Spleen (tissue), 11 donors: ENCODE measurements around the gene TTC36. TPM values are rescaled to one million over a fixed set of nuclear protein-coding genes. Genes with fewer than 3 reads are reported as not detected.
A peak's percentile ranks its signal among the peaks of the same experiment; 100 is the strongest.
"Not testable (repeated sequence)": the region's sequence is repeated elsewhere in the genome, so short reads cannot be mapped to it uniquely, and the experiment has no call there.

Experiments used
- DNase-seq: peaks from one replicate; pipeline ENCODE4 v3.0.0-alpha.2; 2020
- H3K27ac ChIP-seq, 8 donors: fragments of 200-600 bp; sonication (generic) in 7 of 8; 1 replicate in 4 of 8; 2 replicates in 4 of 8; pipeline versions ENCODE4 v1.5.0 to v1.8.0; 2016 to 2021; ENCODE audit warnings: inconsistent platforms in 4 of 8, mild to moderate bottlenecking in 4 of 8, moderate library complexity in 1 of 8
- H3K27me3 ChIP-seq, 7 donors: fragments of 200-600 bp; sonication (generic) in 6 of 7; replicated peaks in 1 of 7; 1 replicate in 4 of 7; 2 replicates in 3 of 7; pipeline versions ENCODE4 v1.5.0 to v1.8.0; 2016 to 2021; ENCODE audit warnings: inconsistent platforms in 3 of 7, mild to moderate bottlenecking in 1 of 7
- H3K36me3 ChIP-seq, 6 donors: fragments of 200-600 bp; sonication (generic) in 5 of 6; 1 replicate in 4 of 6; 2 replicates in 2 of 6; pipeline versions ENCODE4 v1.5.0 to v1.8.0; 2016 to 2021; ENCODE audit warnings: inconsistent platforms in 2 of 6
- H3K4me1 ChIP-seq, 6 donors: fragments of 200-600 bp; sonication (generic) in 5 of 6; 1 replicate in 3 of 6; 2 replicates in 3 of 6; pipeline versions ENCODE4 v1.5.0 to v1.8.0; 2016 to 2021; ENCODE audit warnings: inconsistent platforms in 3 of 6
- H3K4me3 ChIP-seq, 8 donors: fragments of 200-600 bp; sonication (generic) in 7 of 8; 1 replicate in 4 of 8; 2 replicates in 4 of 8; pipeline versions ENCODE4 v1.5.0 to v1.8.0; 2016 to 2021; ENCODE audit warnings: inconsistent platforms in 4 of 8, mild to moderate bottlenecking in 4 of 8, moderate library complexity in 2 of 8
- H3K9me3 ChIP-seq, 8 donors: fragments of 200-600 bp; sonication (generic) in 7 of 8; 1 replicate in 4 of 8; 2 replicates in 4 of 8; pipeline versions ENCODE4 v1.5.0 to v1.8.0; 2016 to 2021; ENCODE audit warnings: inconsistent platforms in 4 of 8
- CTCF ChIP-seq, 11 experiments: fragments of 200-600 bp in 7 of 11; fragments of 450-650 bp in 4 of 11; sonication (generic) in 4 of 11; IDR thresholded peaks in 8 of 11; conservative IDR thresholded peaks in 3 of 11; 1 replicate in 7 of 11; 2 replicates in 4 of 11; pipeline versions ENCODE4 v1.4.0 to v1.8.0; 2016 to 2021; ENCODE audit warnings: antibody characterized with exemption in 11 of 11, inconsistent platforms in 4 of 11, mild to moderate bottlenecking in 1 of 11
- POLR2A ChIP-seq, 3 donors: fragments of 450-650 bp; IDR thresholded peaks; one replicate each; pipeline ENCODE4 v1.5.1; 2017; ENCODE audit warnings: antibody characterized with exemption in 3 of 3, mild to moderate bottlenecking in 1 of 3
- POLR2AphosphoS5 ChIP-seq, 3 donors: sonication (generic); formaldehyde crosslinking; IDR thresholded peaks; one replicate each; pipeline ENCODE4 v1.5.1; 2017; ENCODE audit warnings: antibody characterized with exemption in 3 of 3
- whole genome bisulfite sequencing, 5 donors: extraction: QIAGEN DNeasy Blood & Tissue Kit in 3 of 5; methylation state at CpG; one replicate each; pipeline versions ENCODE4 v1.1.5 to v1.1.7; 2013 to 2018; 5-methylcytosine and 5-hydroxymethylcytosine counted together
- intact Hi-C: fragments of 100-400 bp; cut with DNase I; formaldehyde crosslinking; loops from one replicate; pipeline ENCODE4 v1.15.0; 2023; ENCODE audit warnings: low total_unique reads
- polyA plus RNA-seq, 3 donors: library from polyadenylated mRNA; stranded (reverse); fragments of 200-250 nt; gene quantifications; one replicate each; pipeline ENCODE4 v1.2.1, GENCODE V29; 2013
- total RNA-seq, 7 donors: library from RNA; depleted of rRNA in 3 of 7; stranded (reverse); fragments of >200 nt in 3 of 7; fragmentation: NEBNext Ultra II Directional in 4 of 7; extraction: Animal tissue kit (Norgen Biotek cat#: 25700) in 4 of 7; gene quantifications; one replicate each; pipeline versions ENCODE4 v1.1.0 to v1.2.1, GENCODE V29; 2016 to 2021
- donor health status: healthy with polysubstance abuse.
- donor health status: DM: no; HTN: no; CAD: no; lungs with moderate emphysema.
- donor health status: DM: no; HTN: no; CAD: no.
- donor health status: Bipolar disorder and iron deficiency.
- donor health status: healthy.
- donor health status: DM: no; HTN: no; CAD: no.
- donor health status: DM: yes; HTN: yes; CAD: no.

TTC36 gene
- total and polyA plus RNA-seq, 10 donors = 0.09 to 0.97 (median 0.13) TPM; not detected in 7

GRCh38 chr11:118569670-118570069, 42.4 kb downstream of the TTC36 start:
- TF ChIP-seq POLR2AphosphoS5 (IDR thresholded peaks at IDR 0.05) (no peak), CTCF (IDR thresholded peaks at IDR 0.05 in 8 of 11, conservative IDR thresholded peaks at IDR 0.05 in 3 of 11) (no peak), POLR2A (IDR thresholded peaks at IDR 0.05) (no peak)
- 68 to 98% (median 87%) methylated on average over 2 of the region's 2 CpGs for WGBS, 5 donors
- H3K36me3 ChIP-seq = peaks cover 0 to 1% (median 0%) of the 10 kb centered on the region in 6 donors
- no peak overlapping the region for H3K27ac ChIP-seq
- H3K4me3 ChIP-seq = no peak overlapping the region
- no peak for DNase-seq
- peaks cover 13 to 49% (median 37%) of the 10 kb centered on the region in 6 donors for H3K4me1 ChIP-seq
- no peaks in the 10 kb centered on the region for H3K27me3 ChIP-seq
- no peaks in the 10 kb centered on the region for H3K9me3 ChIP-seq
- intact Hi-C loops = no loop called here

- Histone ChIP-seq H3K4me1 (peaks cover 22 to 49% (median 41%) of the 10 kb centered on the region in 6 donors), H3K27ac (peak overlapping the region in 4 of 8 donors; percentile 98 to 99 (median 98)), H3K36me3 (peaks cover 0 to 5% (median 0%) of the 10 kb centered on the region in 6 donors), H3K4me3 (peak overlapping the region in 1 of 8 donors; percentile 95), H3K9me3 (no peaks in the 10 kb centered on the region), H3K27me3 (no peaks in the 10 kb centered on the region)
- DNase-seq = no peak
- WGBS, 5 donors = 95 to 100% (median 97%) methylated on average over 1 of the region's 1 CpG
- no peak for TF ChIP-seq POLR2AphosphoS5 (IDR thresholded peaks at IDR 0.05)
- TF ChIP-seq CTCF (IDR thresholded peaks at IDR 0.05 in 8 of 11, conservative IDR thresholded peaks at IDR 0.05 in 3 of 11) = no peak
- TF ChIP-seq POLR2A (IDR thresholded peaks at IDR 0.05) = no peak
- intact Hi-C loops = no loop called here
Observed at GRCh38 chr11:118570787-118571186, 43.5 kb downstream of the TTC36 start.

DNA sequence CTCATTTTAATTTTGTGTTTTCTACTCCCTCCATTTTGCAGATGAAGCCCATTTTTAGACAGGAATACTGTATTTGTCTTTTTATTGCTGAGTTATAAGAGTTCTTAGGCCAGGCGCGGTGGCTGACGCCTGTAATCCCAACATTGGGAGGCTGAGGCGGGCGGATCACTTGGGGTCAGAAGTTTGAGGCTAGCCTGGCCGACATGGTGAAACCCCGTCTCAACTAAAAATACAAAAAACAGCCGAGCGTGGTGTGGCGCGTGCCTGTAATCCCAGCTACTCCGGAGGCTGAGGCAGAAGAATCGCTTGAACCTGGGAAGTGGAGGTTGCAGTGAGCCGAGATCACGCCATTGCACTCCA, 44.4 kb downstream of the TTC36 start:
- H3K9me3 ChIP-seq, intact Hi-C loops, H3K27me3 ChIP-seq, H3K36me3 ChIP-seq: not testable (repeated sequence)
- 4 to 18% (median 11%) methylated on average over 15 of the region's 15 CpGs for WGBS, 5 donors
- H3K27ac ChIP-seq = peak overlapping the region; percentile 98 to 99 (median 99)
- H3K4me3 ChIP-seq = peak overlapping the region; percentile 81 to 98 (median 93)
- H3K4me1 ChIP-seq = peaks cover 26 to 51% (median 45%) of the 10 kb centered on the region in 6 donors
- peak; percentile 78 for DNase-seq

DNA sequence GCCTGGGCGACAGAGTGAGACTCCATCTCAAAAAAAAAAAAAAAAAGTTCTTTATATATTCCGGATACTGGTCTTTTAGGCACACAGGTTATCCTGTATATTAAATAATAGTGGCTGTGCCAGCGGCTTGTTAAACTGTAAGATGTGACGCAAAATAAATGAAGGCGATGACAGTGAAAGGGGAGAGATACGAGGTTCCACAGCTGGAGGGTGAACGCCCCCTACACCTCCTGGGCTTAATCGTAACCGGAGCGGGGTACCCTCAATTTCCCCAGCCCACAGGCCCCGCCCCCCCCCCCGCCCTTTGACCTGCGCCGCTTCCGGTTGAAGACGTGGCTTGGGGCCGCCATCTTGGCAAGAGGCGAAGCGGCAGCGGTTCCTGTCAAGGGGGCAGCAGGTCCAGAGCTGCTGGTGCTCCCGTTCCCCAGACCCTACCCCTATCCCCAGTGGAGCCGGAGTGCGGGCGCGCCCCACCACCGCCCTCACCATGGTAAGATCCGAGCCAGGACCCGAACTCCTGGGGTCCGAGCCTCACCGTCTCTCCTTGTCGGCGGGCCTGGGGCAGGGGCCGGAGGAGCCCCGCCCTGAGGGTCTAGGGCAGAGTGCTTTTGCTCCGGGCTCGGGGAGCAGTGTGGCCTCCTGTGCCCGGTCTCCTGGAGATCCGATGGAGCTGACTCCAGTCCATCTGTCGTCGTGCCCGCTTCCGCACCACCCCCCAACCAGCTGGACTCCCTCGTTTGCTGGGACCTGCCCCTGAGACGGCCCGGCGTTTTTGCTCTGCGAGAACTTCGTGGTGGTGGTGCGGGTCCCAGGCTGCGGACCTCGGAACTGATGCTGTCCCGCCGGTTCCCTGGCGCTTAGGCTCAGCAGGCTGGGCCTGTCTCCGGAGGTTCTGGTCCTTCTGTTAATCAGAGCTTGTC, 45.0 kb downstream of the TTC36 start, which contains the start of gene ARCN1:
Gene ARCN1 (plus strand): TSS at position 349 of the 920 bp plus-strand sequence. CDS start 139 bp downstream, at position 488.
- Histone ChIP-seq H3K9me3 (no peaks in the 10 kb centered on the region), H3K36me3 (peaks cover 0 to 13% (median 0%) of the 10 kb centered on the region in 6 donors), H3K27ac (peak within 1 kb of the TSS; percentile 98 to 99 (median 99)), H3K27me3 (no peaks in the 10 kb centered on the region), H3K4me3 (peak within 1 kb of the TSS; percentile 81 to 98 (median 93)), H3K4me1 (peaks cover 32 to 57% (median 50%) of the 10 kb centered on the region in 6 donors)
- TF ChIP-seq CTCF (IDR thresholded peaks at IDR 0.05 in 8 of 11, conservative IDR thresholded peaks at IDR 0.05 in 3 of 11) (no peak), POLR2A (IDR thresholded peaks at IDR 0.05) (peak in 1 of 3 donors; percentile 45), POLR2AphosphoS5 (IDR thresholded peaks at IDR 0.05) (peak; percentile 84 to 89 (median 85))
- peak; percentile 94 for DNase-seq
- WGBS, 5 donors = 0 to 1% (median 0%) methylated on average over 37 to 55 of the region's 55 CpGs
- intact Hi-C loops = no loop called here
